Activated CD4-positive, alpha-beta T cell treated with anti-CD3 and anti-CD28 coated beads for 1 hour (primary cell): ENCODE results near the gene SOAT1.
A peak's percentile ranks its signal among the peaks of the same experiment; 100 is the strongest.
"Not testable (repeated sequence)": the region's sequence is repeated elsewhere in the genome, so short reads cannot be mapped to it uniquely, and the experiment has no call there.

ENCODE experiments used
- DNase-seq: peaks from one replicate; pipeline ENCODE4 v3.0.0-alpha.2; 2020

SOAT1 gene

DNA sequence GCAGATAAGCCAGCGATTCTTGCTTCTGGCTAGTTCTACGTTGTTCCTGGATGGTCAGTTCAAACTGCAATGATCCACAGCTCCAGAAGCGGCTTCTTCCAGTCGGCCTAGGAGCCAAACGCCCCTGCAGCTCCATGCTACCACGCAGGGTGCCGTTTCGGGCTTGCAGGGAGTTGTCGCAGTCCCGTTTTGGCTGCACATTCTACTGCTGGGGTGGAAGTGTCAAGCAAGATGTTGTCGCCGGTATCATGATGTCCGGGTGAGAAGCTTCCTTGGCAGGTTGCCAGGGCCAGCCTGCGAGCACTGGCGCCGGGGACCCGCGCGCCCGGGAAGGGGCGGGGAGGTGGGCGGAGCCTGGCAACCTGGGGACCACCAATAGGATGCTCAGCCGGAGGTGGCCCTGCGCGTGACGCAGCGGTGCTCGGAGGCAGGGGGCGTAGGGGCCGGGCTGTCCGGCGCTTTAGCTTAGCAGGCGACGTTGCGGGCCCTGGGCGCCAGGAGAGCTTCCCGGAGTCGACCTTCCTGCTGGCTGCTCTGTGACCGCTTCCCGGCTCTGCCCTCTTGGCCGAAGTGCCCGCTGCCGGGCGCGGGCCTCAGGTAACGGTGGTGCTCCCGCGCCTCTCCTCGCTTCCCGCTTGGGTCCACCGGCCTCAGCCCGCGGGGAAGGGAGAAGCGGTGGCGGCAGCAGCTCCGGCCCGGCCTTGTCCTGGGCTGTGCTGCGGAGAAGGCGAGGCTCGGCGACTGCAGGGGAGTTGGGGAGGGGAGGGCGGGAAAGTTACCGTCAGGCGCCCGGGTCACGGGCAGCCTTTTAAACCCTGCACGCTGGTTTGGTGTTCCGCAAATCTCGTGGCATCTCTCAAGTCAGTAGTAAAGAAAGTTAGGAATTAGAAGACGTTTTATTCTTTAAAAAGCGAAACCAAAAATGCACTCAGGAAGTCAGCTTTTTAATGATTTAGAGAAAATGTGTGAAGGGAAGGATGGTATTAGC is at the start of gene SOAT1:
Gene SOAT1, plus strand, starts transcription at position 458 of the 988 bp plus-strand sequence. CDS start 8,888 bp downstream, outside the sequence.
- DNase-seq = peak; percentile 87

- not testable (repeated sequence) for DNase-seq
Measured at GRCh38 chr1:179245426-179245825, 48.2 kb upstream of the SOAT1 start.

DNA sequence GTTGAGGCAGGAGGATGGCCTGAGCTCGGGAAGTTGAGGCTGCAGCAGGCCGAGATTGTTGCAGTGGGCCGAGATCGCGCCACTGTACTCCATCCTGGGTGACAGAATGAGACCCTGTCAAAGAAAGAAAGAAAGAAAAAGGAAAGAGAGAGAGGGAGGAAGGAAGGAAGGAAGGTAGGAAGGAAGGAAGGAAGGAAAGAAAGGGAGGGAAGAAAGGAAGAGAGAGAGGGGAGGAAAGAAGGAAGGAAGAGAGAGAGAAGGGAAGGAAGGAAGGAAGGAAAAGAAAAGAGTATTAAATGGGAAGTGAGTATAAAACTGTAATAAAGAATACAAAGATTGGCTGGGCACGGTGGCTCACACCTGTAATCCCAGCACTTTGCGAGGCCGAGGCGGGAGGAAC is 45.7 kb upstream of the SOAT1 start:
- DNase-seq = no peak

- DNase-seq = no peak
Measured at GRCh38 chr1:179251675-179252074, 41.9 kb upstream of the SOAT1 start.

DNA sequence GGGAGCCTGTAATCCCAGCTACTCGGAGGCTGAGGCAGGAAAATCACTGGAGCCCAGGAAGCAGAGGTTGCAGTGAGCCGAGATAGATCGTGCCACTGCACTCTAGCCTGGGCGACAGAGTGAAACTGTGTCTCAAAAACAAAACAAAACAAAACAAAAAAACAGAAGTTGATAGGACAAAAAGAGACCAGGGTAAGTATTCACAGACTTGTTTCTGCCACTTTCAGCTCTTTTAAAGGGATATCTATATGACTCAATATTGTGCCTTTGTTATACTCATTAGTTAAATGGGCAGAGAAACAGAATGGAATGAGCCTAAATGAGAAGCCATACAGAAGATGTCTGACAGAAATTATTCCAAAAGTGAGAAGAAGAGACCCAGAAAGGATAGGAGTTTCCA is 41.0 kb upstream of the SOAT1 start:
- no peak for DNase-seq

DNA sequence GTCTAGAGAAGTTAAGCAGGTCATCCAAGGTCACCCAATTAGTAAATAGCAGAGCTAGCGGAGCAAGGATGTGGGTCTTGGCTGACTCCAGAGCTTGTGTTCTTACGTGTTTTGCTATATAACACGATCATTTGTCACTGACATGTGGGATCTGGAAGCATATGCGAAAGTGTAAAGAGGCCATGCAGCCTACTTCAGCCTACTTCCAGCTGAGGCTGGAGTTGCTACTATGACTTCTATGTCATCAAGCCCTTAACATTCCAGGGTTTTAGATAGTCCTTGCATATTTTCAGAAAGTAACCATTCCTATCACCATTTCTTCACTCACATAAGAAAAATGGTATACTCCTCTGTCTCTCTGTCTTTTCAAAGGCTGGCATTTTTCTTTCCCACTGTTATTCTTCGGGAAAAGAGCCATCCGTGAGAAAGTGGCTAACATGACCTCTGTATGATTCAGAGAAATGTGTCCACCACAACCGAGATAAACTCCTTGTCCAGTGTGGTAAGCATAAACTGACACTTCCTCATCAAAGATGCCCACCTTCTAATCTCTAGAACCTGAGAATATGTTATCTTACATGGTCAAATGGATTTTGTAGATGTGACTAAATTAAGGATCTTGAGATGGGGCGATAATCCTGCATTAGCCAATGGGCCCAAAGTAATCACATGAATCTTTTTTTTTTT is 40.2 kb upstream of the SOAT1 start:
- DNase-seq = no peak

DNA sequence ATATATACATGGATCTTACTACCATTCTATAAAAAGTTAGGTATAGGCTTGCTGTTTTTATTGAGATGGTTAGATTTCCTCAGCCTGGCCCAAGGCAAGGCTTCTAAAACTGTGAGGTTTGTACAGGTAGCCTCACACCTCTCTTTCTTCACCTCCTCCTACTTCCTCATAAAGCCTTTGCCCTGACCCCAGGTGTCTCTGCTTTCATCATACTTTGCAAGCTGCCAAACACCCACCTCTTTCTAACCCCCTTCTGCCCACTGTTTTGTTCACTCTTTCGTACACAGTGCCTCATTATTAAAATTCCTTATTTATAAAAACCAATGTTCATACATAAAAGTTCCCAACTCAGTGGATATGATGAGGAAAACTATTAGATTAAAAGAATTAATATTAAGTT is 31.4 kb upstream of the SOAT1 start:
- no peak for DNase-seq

- DNase-seq = no peak
Measured at GRCh38 chr1:179263121-179263520, 30.5 kb upstream of the SOAT1 start.

- DNase-seq = no peak
Measured at GRCh38 chr1:179264507-179264906, 29.1 kb upstream of the SOAT1 start.

DNA sequence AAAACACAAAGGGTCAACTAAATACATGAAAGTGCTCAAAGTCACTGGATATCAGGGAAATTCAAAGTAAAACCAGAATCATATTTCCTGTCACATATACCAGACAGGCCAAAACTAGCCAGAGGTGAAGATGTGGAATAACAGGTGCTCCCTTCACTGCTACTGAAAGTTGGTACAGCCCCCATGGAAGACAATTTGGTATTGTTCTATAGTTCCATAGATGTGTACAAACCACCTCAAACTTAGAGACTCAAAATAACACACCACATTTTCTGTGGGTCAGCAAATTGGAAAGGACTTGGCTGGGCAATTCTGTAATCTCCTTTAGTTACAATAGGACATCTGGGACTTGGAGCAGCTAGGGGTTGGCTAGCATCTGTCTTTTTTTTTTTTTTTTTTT is 24.5 kb upstream of the SOAT1 start:
- no peak for DNase-seq

DNA sequence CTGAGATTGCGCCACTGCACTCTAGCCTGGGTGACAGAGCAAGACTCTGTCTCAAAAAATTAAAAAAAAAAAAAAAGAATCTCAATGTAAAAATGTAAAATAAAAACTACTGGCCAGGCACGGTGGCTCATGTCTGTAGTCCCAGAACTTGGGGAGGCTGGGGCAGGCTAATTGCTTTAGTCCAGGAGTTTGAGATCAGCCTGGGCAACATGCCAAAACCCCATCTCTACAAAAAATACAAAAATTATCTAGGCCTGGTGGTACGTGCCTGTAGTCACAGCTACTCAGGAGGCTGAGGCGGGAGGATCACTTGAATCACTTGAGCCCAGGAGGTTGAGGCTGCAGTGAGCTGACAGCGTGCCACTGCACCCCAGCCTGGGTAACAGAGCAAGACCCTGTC is 19.2 kb upstream of the SOAT1 start:
- not testable (repeated sequence) for DNase-seq

GRCh38 chr1:179278920-179279319 is 14.7 kb upstream of the SOAT1 start:
- no peak for DNase-seq

- DNase-seq = no peak
Measured at GRCh38 chr1:179283992-179284391, 9.6 kb upstream of the SOAT1 start.

GRCh38 chr1:179287946-179288345 is 5.7 kb upstream of the SOAT1 start:
- no peak for DNase-seq

- DNase-seq = no peak
Measured at GRCh38 chr1:179288977-179289376, 4.6 kb upstream of the SOAT1 start.

DNA sequence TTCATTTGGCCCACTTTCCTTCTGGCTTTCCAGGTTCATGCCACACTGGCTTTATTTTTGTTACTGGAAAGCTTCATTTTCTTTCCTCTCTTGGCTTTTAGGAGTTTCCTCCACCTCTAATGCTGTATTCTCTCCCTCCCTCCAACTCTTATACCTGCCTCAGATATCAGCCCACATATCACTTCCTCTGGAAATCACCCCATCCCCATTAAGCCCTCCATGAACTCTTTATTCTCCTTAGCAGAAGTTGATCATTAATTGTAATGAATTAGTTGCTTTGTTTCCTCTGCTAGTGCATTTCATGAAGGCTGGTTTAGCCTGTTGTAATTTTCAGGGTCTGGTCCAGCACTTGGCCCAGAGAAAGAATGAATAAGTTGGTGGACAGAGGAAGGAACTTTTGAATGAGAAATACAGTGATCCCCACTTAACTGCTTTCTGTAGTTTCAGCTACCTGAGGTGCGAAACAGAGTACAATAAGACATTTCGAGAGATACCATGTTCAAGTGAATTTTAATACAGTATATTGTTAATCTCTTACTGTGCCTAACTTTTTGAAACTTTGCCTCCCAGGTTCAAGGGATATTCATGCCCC is 1.7 kb downstream of the SOAT1 start:
- DNase-seq = no peak

DNA sequence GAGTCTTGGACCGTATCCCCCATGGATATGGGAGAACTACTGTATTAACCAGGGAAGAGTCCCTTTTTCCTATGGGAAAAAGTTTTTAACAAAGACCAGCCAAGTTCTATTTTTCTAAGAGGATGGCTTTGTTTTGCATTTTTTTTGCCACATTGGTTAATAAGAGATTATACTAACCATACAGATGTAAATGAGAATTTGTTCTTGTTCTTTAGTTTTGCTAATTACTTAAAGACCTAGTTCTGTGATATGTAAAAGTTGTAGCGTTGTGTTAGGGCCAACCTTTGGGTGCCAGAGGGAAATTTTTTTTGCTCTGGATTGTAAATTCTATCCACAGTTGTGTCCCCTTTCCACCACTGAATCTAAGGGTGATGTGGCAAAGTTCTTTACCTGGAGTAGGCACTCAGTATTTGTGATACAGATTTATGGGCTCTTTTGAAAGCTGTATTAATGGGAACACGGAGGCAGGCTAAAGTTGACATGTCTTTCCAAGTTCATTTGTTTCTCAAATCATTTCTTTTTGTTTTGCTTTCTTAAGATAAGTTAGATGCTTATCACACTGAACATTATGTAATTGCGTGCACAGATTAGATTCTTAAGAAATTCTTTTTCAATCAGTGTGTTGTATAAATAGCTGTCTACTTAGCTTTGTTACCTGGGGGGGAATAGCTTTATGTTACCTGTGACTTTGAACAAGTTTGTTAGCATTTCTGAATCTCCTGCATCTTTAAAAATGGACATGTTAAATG is 2.9 kb downstream of the SOAT1 start:
- DNase-seq = no peak

- no peak for DNase-seq
Measured at GRCh38 chr1:179297105-179297378, 3.4 kb downstream of the SOAT1 start.

DNA sequence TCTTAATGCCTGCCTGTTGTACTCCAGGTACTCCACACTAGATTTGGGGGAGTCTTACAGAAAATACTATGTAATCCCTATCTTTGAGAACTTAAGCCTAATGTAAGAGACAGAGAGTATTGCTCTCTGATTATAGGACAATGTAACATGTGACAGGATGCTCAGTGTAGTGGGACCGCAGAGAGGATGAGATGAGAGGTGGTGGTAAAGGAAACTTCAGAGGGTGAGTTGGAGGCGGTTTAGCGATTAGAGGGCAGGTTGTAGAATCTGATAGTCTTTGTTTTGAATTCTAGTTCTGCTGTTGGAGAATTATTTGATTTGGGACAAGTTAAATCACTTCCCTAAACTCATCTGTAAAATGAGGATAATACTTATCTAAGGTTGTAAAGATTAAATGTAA is 5.4 kb downstream of the SOAT1 start:
- DNase-seq = peak; percentile 19

GRCh38 chr1:179300112-179300511 is 6.5 kb downstream of the SOAT1 start:
- DNase-seq = no peak

GRCh38 chr1:179302070-179302469 is 8.5 kb downstream of the SOAT1 start:
- DNase-seq = no peak

GRCh38 chr1:179303200-179303785 is 9.7 kb downstream of the SOAT1 start:
- DNase-seq = no peak

DNA sequence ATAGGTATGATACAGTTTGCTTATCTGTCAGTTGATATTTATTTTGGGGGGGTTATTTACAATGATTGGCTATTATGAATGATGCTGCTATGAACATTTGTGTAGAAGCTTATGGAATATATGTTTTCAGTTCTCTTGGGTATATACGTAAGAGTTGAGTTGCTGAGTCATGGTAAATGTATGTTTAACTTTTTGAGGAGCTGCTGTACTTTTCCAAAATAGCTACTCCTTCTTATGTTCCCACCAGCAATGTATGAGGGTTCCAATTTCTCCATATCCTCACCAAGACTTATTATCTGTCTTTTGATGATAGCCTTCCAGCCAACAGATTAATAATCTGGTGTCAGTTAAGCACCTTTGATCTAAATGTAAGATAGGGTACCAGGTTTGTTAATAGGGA is 11.9 kb downstream of the SOAT1 start:
- DNase-seq = no peak
